HG02870 (cell line): ENCODE results near the gene PSAT1.

Source experiments
- ATAC-seq: cut with Tn5 transposase; IDR thresholded peaks from one replicate; pipeline ENCODE4 v1.9.1; 2021; ENCODE audit warnings: mild to moderate bottlenecking, moderate library complexity; ENCODE audit not compliant: unreplicated experiment

Gene PSAT1

DNA sequence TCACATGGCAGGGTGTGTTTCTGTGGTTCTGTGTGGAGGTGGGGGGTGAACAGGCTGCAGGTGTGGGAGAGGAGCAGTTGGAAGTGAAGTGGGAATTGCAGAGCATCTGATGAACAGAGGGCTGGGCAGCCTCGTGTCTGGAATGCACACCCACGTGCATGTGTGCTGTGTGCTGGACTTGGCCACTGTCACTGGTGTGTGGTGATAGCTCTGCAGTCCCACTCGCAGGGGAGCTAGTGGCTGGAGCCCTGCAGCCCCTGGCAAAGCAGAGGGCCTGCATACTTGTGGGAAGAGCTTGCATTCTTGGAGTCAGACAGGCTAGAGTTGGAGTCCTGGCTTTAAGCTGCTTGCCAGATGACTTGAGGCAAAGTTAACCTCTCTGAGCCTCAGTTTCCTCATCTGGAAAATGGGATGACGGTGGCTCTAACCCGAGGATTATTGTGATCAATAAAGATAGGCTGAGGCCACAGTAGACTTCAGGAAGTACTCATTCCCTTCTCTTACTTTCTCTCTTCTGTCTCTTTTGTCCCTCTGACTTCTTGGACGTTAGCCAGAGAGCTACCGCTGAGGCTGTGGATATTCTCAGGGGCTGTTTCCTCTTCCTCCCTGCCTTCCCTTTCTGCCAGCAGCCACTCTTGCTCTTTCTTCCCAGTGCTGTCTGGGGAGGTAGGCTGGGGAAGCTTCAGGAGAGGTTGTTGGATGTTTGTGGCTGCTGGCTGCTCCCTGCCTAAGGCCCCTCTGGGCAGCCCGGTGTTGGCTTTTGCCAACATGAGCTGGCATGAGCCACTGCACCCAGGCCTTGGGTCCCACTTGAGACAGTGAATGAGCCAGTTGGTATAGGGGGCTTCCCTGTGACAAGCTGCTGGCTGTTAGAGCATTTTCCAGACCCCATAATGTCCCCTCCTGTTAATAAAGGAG is 18.3 kb downstream of the PSAT1 start:
- no peak for ATAC-seq

DNA sequence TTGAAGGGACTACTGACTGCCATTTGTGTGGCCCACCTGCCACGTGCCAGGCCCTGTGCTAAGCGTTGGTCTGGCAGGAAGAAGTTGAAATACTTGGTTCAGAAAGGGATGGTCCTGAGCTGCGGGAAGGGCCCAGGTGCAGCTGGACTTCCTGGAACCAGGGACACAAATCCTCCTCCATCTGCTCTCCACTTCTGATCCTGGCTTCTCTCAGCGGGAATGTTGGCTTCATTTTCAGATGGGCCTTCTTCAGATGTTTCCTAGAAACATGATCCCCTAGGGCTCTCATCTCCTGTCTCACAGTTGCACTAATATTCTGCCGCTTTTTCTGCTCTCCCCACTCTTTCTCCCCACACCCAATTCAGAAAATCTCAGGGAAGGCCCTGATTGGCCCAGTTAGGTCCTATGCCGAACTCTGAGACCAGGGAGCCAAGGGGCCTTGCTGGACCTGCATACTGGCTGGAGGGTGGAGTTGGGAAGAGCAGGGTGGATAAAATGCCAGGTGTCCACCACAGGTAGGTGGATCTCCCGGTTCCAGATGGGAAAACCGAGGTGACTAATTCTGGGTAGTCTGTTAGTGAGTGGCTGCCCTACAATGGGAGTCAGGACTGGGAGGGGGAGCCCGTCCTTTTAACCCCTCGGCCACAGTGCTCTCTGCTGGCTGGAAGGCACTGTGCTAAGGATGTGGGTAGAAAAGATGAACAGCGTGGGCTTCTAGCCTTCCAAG is 19.4 kb downstream of the PSAT1 start:
- no peak for ATAC-seq

DNA sequence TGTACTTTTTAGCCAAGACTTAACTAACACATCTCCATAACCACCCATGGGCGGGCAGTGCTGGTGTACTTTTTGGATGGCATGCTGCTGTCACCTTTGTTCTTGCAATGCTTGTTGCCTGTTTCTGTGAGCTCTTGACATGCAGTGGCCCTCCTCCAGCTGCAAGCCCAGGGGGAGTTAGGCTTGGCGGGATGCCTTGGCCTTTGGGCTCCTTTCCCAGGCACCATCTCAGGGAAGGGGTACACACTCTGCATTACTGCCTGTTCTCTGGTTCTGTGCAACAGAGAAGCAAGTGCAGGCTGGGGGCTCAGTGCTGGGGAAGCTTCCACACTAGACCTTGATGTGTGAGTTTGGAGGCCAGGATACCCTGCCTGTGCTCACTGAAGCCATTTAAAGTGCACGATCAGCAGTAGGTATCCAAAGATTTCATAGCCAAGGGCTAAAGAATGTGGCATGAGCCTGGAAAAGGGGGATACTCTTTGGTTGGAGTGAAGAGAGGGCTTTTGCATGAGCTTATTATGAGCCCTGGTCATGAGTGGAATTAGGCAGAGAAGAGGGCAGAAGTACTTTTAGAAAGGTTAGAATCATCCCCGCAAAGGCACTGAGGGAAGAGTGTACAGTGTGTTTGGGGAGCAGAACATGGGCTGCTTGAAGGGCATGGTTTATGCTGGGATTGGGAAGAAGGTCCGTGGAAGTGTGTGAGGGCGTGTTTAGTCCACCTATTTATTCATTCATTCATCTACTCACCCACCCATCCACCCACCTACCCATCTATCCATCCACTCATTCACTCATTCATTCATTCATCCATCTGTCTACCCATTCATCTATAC is 22.5 kb downstream of the PSAT1 start:
- no peak for ATAC-seq

- no peak for ATAC-seq
Observed at GRCh38 chr9:78320030-78320693, 23.2 kb downstream of the PSAT1 start.

- ATAC-seq: no peak
Observed at GRCh38 chr9:78320875-78321496, 24.1 kb downstream of the PSAT1 start.

DNA sequence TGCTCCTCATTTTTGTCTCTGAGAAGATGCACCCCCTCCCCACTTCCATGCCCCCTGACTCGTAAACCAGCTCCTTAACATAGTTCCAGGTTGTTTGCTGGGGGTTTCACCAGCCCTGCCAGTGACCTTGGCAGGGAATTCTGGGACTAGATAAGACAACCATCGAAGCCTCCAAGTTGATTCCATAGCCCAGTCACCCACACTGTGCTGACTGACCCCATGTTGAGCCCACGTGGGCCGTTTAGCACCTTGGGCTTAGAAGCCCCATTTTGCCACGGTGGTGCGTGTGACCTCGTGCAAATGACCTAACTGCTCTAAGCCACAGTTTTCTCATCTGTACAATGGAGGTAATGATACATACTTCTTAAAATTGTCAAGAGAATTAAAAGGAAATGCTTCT is 24.6 kb downstream of the PSAT1 start:
- ATAC-seq: no peak

DNA sequence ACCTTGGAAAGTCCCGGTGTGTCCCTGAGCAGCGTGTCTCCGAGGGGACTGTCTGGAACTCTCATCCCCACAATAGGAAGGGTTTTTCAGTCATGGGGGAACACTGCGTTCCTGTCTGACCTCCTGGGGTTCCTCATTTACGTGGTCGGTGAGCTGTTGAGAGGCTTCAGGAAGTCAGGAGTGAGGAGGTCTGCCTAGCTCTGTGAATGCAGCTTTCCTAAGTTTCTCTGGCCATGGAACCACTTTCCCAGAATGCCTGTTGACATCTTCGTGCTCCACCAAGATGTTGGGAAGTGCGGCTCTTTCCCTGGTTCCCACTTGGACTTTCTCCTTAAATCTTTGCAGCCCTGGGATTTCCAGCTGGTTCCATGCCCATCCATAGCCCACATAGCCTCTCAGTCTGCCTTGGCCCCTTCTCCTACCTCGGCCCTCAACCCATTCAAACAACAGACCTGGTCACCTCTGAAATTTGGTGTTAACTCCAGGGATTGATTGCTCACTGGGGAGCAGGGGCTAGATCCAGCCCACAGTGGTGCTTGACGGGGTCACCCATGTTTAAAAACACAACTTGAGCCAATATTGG is 27.2 kb downstream of the PSAT1 start:
- ATAC-seq: no peak

DNA sequence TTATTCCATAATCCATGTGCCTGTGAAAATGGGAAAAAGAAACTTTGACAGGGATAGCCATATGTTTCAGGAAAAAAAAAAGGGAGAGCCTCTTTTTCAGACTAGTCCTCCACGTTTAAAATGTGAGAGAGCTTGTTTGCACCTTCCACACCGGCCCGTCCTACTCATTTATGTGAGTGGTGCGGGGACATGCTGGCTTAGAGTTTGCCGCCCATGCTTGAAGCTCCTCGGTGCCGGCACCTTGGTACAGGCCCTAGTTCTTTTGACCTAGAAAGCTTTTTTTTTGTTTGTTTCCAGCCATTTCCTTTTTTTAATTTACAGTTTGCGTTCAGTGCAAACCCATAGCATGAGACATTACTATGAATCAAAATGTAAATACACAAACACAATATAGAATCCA is 27.8 kb downstream of the PSAT1 start:
- no peak for ATAC-seq

DNA sequence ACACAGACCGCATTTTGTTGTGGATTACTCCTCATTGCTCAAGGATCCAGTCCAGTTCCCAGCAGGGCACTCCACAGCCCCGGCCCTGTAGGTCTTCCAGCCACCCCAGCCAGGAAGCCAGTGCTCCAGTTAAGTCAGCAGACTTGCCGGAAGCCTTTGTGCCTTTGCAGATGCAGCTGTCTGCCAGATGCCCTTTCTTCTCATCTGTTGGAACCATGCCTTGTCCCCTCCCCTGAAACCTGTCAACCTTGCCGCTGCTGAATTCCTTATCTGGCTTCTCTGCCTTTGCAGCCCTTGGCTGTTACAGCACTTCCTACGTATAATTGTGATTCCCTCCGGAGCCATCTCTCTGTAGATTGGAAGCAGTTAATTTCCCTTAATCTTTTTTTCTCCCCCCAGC is 28.4 kb downstream of the PSAT1 start:
- no peak for ATAC-seq

DNA sequence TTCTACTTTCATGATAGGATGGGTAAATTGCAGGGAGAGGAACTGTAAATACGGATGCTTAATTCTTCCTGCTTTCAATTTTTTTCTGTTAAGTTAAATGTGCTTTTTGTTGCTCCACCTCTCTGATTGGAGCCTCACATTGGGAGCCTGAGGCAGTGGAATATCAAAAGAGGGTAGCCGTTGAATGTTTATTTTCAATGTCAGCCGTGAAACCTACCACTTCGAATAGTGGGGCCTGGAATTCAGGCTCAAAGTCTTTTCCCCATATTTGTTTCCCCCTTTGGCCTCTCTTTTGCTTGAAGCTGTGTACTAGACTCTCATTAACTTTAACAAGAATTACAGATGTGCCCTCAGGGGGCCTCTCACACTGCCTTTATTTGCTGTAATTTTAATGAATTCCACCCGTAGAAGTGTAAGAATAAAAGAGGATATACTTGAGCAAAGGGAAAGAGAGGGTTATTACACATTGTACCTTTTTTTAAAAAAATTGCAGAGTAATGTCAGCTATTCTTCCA is 29.0 kb downstream of the PSAT1 start:
- ATAC-seq: no peak

DNA sequence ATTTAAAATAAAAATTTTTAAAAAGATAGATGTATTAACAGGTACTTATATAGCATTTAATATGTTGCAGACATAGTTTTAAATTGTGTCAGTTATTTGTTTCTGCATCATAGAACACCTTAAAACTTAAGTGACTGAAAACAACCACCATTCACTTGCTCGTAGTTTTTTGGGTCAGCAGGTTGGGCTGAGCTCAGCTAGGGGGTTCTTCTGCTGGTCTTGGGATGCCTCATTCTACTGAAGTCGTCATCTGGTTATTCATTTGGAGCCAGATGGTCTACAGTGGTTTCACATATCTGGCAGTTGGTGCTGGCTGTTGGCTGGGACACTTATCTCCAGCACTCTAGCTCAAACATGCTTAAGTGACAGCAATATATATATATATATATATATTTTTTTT is 29.6 kb downstream of the PSAT1 start:
- ATAC-seq: no peak

GRCh38 chr9:78332381-78332780 is 35.5 kb downstream of the PSAT1 start:
- no peak for ATAC-seq

- ATAC-seq: no peak
Observed at GRCh38 chr9:78348848-78349247, 51.9 kb downstream of the PSAT1 start.

DNA sequence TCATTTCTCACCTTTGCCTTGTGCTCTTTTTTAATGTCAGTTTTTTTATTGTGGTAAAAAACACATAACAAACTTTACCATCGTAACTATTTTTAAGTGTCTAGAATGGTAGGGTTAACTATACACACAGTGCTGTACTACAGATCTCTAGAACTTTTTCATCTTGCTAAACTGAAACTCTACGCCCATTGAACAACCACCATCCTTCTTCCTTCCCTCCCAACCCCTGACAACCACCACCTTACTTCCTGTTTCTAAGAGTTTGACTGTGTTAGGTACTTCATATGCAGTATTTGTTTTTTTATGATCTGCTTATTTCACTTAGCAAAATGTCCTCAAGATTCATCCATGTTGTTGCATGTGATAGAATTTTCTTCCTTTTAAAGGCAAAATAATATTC is 54.9 kb downstream of the PSAT1 start:
- ATAC-seq: no peak

GRCh38 chr9:78354324-78354973 is 57.5 kb downstream of the PSAT1 start:
- no peak for ATAC-seq

GRCh38 chr9:78354989-78355388 is 58.1 kb downstream of the PSAT1 start:
- ATAC-seq: no peak

DNA sequence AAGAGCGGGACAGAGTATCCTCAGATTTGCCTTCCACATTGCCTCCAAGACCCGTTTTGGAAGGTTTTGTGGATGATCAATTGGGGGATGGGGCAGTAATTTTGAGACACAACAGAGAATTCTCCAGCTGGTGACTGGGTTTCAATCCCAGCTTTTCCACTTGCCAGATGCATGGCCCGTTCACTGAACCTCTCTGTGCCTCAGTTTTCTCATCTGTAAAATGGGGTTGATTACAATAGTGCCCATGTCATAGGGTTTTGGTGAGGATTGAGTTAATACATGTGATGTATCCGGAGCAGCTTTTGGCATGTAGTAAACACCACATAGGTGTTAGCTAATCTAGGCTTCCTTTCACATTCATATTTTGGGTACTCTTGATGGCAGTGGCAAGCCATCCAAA is 59.7 kb downstream of the PSAT1 start:
- no peak for ATAC-seq

DNA sequence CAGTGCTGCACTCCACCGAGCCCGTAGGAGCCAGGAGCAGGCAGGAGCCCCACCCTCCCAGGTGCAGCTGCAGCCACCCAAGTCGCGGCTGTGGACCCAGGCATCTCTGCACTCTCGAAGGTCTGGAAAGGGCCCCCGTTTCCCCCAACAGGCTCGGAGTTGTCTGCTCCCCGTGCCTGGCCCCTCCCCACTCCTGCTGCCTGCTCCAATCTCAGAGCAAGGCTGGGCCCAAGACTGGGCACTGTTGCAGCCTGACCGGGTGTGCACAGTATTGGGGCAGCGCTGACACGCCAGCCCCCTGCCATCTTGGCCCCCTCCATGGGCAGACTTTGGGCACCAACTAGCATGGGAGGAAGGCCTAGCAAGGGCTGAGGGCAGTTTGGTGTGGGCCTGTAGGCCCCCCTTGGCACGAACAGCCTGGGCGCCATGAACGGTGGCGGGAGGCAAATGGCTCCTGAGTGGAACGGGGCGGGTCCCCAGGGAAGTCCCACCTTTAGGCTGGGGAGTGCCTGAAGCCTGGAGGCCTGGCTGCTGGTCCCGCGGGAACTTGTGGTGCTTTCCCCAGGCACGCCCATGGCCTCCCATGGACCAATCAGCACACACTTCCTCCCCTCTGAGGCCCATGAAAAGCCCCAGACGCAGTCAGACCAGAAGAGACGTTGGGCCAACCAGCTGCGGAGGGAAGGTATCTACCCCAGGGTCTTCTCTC is 60.4 kb downstream of the PSAT1 start:
- no peak for ATAC-seq
